KBM-7 (cell line): ENCODE data around the gene NR3C2.

Source experiments
- DNase-seq: peaks from one replicate; pipeline ENCODE4 v3.0.0-alpha.2; 2015
- in situ Hi-C: fragments of 300-500 bp; cut with MboI; formaldehyde crosslinking; loops from 2 replicates; pipeline ENCODE4 v1.14.3; 2020; ENCODE audit warnings: low sequenced_read_pairs, low pct_unique_long_range_greater_than_20kb, mixed read lengths

The NR3C2 gene

GRCh38 chr4:148441986-148442831 lies at the start of gene NR3C2:
Gene NR3C2, minus strand, starts transcription at chr4:148442414.
- peak; percentile 97 for DNase-seq
- in situ Hi-C loops, result no loop called here

GRCh38 chr4:148487181-148487580 lies 45.0 kb upstream of the NR3C2 start:
- in situ Hi-C loops, result no loop called here
- DNase-seq, result no peak

DNA sequence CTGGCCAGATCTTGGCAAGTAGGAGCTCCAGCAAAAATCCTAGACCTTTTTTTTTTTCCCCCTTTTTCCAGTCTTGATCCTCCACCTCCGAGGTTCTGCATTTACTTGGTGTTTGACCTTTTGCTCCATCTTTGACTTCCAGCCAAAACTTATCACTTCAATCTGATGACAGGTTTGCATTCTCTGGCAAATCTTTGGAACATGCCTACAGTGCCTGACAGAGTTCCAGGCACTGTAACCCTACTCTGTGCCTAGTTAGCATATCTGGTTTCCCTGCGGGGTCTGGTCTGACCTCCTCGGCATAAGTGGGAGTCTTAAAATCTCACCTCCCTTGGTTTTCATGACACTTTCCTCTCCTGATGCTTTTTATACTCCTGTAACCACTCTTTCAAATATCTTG lies 39.4 kb upstream of the NR3C2 start:
- DNase-seq, result no peak
- in situ Hi-C loops, result no loop called here

DNA sequence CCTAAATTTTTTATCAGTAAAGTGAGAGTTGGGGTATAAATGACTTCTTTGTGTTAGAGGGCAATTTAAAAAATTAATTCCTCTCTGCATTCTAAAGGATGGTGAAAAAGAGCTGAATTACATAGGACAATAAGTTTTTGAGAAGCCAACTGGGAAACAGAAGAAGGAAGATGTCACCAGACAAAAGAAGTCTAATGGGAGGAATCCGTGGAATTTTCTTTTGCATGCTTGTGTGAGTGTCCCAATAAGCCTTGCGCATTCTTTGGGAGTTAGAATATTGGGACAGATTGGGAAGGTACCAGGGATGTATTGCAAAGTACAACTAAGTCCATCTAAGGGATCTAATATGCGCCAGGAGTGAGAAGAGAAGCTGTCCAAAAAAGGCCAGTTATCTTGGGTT lies 35.1 kb upstream of the NR3C2 start:
- in situ Hi-C loops, result no loop called here
- no peak for DNase-seq

- in situ Hi-C loops, result no loop called here
- no peak for DNase-seq
Observed at GRCh38 chr4:148469938-148470337, 27.7 kb upstream of the NR3C2 start.

GRCh38 chr4:148454835-148455234 lies 12.6 kb upstream of the NR3C2 start:
- DNase-seq, result no peak
- in situ Hi-C loops, result no loop called here

DNA sequence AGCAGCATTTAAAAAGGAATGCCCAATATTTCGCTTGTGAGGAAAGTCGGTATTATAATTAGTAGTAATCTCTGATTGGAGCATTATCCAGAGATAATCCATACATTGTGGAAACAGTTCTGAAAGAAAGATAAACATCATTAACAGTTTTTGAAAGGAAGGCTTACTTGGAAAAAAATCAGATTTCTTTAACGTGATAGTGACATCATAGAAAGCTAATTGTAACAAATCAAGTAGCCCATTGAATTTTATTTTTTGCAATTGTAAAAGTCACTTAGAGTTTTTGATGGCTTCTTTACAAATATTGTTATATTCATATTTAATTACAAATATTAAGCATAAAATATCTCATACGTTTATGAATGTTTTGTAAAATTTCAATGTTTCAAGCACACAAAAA lies 11.6 kb upstream of the NR3C2 start:
- in situ Hi-C loops, result no loop called here
- no peak for DNase-seq

- no peak for DNase-seq
- in situ Hi-C loops, result no loop called here
Observed at GRCh38 chr4:148452970-148453369, 10.8 kb upstream of the NR3C2 start.

DNA sequence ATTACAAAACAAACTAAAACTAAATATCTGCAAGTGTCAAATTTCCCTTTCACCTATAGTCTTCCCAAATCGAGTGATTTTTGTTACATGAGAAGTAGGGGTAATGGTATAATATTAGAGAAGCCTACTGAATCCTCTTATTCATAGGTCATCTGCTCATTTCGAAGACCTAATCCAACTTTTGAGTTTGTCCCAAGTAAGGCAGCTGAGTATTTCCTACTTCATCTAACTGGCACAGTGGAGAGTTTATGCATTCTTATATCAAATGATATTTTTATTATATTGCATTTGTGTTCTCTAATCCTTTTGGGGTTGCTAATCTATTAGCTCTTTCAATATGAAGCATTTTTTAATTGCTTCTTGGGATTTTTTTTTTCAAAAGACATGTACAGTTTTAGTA lies 7.7 kb upstream of the NR3C2 start:
- no peak for DNase-seq
- in situ Hi-C loops, result no loop called here

DNA sequence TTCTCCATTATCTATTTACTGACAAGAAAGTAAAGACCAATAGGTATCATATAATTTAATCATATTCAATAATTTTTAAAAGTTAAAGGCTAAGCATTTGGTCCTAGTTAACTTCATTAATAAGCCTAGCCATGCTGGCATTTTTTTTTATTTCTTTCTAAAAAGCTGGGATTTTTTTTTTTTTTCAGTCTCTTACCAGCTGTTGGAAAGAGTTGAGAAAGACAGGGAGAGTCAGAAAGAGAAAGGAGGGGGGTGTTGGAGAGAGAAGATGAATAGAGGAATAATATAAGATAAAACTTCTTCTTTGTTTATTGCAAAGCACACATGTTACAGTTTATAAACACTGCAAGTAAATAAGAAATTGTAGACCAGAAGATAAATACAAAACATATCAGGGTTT lies 5.9 kb upstream of the NR3C2 start:
- no peak for DNase-seq
- in situ Hi-C loops, result no loop called here

GRCh38 chr4:148447681-148448080 lies 5.5 kb upstream of the NR3C2 start:
- DNase-seq, result peak; percentile 8
- in situ Hi-C loops, result no loop called here

DNA sequence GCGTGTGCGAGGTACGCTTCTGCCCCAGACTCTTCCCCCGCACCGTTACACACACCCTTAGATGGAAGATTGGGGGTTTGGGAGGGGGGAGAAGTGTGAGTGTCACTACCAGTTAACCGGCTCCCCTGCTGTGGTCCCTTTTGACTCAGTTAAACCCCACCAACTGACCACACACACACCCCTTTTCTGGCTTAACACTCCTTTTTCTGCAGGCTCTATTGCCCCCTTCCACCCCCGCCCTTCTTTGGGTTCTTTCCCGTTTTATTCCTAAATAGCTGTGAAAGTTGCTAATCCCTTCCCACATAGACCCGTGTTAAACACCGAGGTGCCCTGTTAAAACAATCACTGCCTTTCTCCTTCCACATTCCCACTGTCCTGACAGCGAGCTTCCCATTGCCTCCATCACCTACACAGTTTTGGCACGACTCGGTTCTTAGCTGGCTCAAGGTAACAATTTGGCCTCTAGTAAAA lies 3.7 kb upstream of the NR3C2 start:
- DNase-seq, result peak; percentile 2
- in situ Hi-C loops, result no loop called here

GRCh38 chr4:148445071-148445859 lies 3.1 kb upstream of the NR3C2 start:
- peak; percentile 14 for DNase-seq
- in situ Hi-C loops, result no loop called here

DNA sequence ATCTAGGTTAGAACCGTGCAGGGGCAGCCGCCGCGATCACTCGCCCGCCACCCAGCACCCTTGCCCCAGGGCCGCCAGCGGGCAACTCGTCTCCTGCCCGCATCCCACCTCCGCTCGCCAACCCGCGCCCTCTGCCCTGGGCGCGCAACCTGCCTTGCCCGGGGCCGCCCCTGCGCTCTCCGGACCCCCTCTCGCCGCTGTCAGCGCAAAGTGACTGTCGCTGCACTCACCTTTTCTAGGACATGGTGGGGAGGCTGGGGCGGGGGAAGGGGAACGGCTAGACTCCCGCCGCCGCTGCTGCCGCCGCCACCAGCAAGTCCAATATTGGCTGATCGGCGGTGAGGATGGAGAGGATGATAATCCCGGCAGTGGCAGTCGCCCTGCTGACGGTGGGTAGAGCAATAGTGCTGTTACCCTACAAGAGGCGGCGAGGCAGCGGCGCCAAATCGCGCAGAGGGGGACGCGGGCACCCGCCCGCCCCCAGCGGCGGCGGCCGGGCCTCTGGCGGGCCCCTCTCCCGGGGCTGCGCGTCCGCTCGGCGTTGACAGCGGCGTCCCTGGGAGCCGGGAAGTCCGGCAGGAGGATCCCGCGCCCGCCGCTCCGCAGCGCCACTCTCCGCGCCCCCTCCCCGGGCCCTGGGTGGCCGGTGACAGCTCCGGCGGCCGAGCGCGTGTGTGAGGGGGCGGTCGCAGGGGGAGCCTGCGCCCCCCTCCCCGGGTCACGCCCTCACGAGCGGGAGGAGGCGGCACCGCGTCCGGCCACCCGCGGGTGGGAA lies 2.3 kb upstream of the NR3C2 start:
- DNase-seq, result peak; percentile 19
- in situ Hi-C loops, result no loop called here

DNA sequence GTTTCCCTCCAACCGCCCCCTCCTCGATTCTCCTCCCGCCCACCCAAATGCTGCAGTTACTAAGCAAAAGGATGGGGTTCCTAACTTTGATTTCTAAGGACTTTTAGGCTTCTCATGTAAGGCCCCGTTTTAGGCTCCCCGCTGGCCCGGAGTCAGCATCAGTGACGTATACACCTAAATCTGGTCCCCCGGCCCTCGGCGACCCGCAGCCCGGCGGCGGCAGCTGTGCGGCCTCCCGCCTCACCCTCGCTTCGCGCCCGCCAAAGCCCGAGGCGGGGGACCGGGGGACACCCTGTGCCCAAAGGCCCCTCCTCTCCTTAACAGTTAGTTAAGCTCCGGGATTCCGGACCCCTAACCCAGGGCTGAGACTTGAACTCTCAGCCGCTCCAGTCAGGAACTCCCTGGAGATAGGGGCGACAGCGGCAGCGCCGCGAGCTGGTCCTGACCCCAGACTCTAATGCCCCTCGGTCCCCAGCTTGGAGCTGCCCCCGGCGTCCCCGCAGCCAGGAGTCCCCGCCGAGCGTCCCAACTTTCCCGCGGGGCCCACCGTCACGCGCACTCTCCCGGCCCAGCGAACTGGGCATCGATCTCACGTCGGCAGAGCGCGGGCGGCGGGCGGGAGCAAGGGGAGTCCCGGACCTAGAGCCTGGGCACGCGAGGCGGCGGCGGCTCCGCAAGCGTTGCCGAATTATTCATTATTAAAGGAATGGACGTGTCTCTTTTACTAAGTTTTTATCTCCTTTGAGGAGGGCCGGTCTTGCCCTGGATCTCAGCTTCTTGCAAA lies 1.5 kb upstream of the NR3C2 start:
- in situ Hi-C loops, result no loop called here
- DNase-seq, result no peak

GRCh38 chr4:148442832-148443511 lies 758 bp upstream of the NR3C2 start:
- DNase-seq, result no peak
- in situ Hi-C loops, result no loop called here

- in situ Hi-C loops, result no loop called here
- DNase-seq, result no peak
Observed at GRCh38 chr4:148441624-148441985, 609 bp downstream of the NR3C2 start.

- in situ Hi-C loops, result no loop called here
- no peak for DNase-seq
Observed at GRCh38 chr4:148438047-148438446, 4.2 kb downstream of the NR3C2 start.
